HL-60 (cell line): ENCODE data around the gene AASS.

ENCODE experiments used
- POLR2AphosphoS5 ChIP-seq: IDR thresholded peaks from 2 replicates; pipeline ENCODE4 v1.6.1; 2012; ENCODE audit warnings: low read depth
- TF ChIP-seq, protein P1 (sequence below): IDR thresholded peaks from one replicate; pipeline ENCODE4 v1.5.1; 2011; ENCODE audit warnings: low read length, control low read depth, inconsistent platforms; ENCODE audit not compliant: insufficient read depth
- TF ChIP-seq, protein P2 (sequence below): IDR thresholded peaks from 2 replicates; pipeline ENCODE4 v1.6.1; 2012; ENCODE audit warnings: low read depth; ENCODE audit not compliant: insufficient replicate concordance

DNA sequence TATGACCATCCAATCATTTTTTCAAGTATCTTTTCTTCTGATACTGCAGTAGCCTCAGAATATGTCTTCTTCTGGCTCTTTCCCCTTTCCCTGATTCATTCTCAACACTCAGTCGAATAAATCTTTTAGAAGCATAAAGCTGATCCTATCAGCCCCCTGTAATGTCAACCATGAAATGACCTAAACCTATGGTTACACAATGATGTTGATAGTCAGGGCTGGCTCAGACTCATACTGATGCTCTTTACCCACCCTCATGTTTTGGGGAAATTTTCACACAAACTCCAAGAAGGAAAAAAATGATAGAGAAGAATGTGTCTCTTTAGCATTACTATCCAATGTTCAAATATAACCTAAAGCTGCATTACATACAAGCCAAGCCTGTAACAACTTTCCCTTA is 76.0 kb downstream of the AASS start:
- TF ChIP-seq, protein P1, sequence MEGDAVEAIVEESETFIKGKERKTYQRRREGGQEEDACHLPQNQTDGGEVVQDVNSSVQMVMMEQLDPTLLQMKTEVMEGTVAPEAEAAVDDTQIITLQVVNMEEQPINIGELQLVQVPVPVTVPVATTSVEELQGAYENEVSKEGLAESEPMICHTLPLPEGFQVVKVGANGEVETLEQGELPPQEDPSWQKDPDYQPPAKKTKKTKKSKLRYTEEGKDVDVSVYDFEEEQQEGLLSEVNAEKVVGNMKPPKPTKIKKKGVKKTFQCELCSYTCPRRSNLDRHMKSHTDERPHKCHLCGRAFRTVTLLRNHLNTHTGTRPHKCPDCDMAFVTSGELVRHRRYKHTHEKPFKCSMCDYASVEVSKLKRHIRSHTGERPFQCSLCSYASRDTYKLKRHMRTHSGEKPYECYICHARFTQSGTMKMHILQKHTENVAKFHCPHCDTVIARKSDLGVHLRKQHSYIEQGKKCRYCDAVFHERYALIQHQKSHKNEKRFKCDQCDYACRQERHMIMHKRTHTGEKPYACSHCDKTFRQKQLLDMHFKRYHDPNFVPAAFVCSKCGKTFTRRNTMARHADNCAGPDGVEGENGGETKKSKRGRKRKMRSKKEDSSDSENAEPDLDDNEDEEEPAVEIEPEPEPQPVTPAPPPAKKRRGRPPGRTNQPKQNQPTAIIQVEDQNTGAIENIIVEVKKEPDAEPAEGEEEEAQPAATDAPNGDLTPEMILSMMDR, result no peak
- TF ChIP-seq POLR2AphosphoS5, result no peak
- TF ChIP-seq, protein P2, sequence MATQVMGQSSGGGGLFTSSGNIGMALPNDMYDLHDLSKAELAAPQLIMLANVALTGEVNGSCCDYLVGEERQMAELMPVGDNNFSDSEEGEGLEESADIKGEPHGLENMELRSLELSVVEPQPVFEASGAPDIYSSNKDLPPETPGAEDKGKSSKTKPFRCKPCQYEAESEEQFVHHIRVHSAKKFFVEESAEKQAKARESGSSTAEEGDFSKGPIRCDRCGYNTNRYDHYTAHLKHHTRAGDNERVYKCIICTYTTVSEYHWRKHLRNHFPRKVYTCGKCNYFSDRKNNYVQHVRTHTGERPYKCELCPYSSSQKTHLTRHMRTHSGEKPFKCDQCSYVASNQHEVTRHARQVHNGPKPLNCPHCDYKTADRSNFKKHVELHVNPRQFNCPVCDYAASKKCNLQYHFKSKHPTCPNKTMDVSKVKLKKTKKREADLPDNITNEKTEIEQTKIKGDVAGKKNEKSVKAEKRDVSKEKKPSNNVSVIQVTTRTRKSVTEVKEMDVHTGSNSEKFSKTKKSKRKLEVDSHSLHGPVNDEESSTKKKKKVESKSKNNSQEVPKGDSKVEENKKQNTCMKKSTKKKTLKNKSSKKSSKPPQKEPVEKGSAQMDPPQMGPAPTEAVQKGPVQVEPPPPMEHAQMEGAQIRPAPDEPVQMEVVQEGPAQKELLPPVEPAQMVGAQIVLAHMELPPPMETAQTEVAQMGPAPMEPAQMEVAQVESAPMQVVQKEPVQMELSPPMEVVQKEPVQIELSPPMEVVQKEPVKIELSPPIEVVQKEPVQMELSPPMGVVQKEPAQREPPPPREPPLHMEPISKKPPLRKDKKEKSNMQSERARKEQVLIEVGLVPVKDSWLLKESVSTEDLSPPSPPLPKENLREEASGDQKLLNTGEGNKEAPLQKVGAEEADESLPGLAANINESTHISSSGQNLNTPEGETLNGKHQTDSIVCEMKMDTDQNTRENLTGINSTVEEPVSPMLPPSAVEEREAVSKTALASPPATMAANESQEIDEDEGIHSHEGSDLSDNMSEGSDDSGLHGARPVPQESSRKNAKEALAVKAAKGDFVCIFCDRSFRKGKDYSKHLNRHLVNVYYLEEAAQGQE, result no peak
